GM12878 (cell line): ENCODE measurements around the gene RCHY1. TPM values are rescaled to one million over a fixed set of nuclear protein-coding genes. Genes with fewer than 3 reads are reported as not detected.
A peak's percentile ranks its signal among the peaks of the same experiment; 100 is the strongest.

ENCODE experiments used
- ATF7 ChIP-seq: fragments of 450-650 bp; IDR thresholded peaks from 2 replicates; pipeline ENCODE4 v1.6.1; 2016; ENCODE audit warnings: low read depth, mild to moderate bottlenecking
- CHD2 ChIP-seq: IDR thresholded peaks from 2 replicates; pipeline ENCODE4 v1.6.1; 2011; ENCODE audit warnings: low read depth, low read length, improper control_type of control experiment, borderline replicate concordance
- GABPA ChIP-seq: IDR thresholded peaks from 2 replicates; pipeline ENCODE4 v1.6.1; 2014; ENCODE audit warnings: antibody characterized with exemption, low read depth, mild to moderate bottlenecking, inconsistent platforms
- JUND ChIP-seq: IDR thresholded peaks from 2 replicates; pipeline ENCODE4 v1.6.1; 2012; ENCODE audit warnings: low read depth, mild to moderate bottlenecking, low read length, improper control_type of control experiment, moderate library complexity
- MTA3 ChIP-seq: IDR thresholded peaks from 2 replicates; pipeline ENCODE4 v1.6.1; 2012; ENCODE audit warnings: low read length, inconsistent platforms, borderline replicate concordance
- NFIC ChIP-seq: IDR thresholded peaks from 2 replicates; pipeline ENCODE4 v1.6.1; 2012; ENCODE audit warnings: low read depth, mild to moderate bottlenecking, inconsistent platforms, low read length, moderate library complexity
- PKNOX1 ChIP-seq: fragments of 450-650 bp; IDR thresholded peaks from 2 replicates; pipeline ENCODE4 v1.6.1; 2016; ENCODE audit warnings: mild to moderate bottlenecking
- PML ChIP-seq: IDR thresholded peaks from 2 replicates; pipeline ENCODE4 v1.6.1; 2012; ENCODE audit warnings: low read length, inconsistent platforms
- POU2F2 ChIP-seq: IDR thresholded peaks from 3 replicates; pipeline ENCODE4 v1.6.1; 2011; ENCODE audit warnings: low read depth, mild to moderate bottlenecking, low read length, borderline replicate concordance
- RAD51 ChIP-seq: fragments of 450-650 bp; IDR thresholded peaks from 2 replicates; pipeline ENCODE4 v1.6.1; 2016; ENCODE audit warnings: moderate library complexity, mild to moderate bottlenecking, inconsistent platforms
- RUNX3 ChIP-seq: IDR thresholded peaks from 2 replicates; pipeline ENCODE4 v1.6.1; 2012; ENCODE audit warnings: low read length, inconsistent platforms
- SMARCA5 ChIP-seq: fragments of 450-650 bp; IDR thresholded peaks from 2 replicates; pipeline ENCODE4 v1.6.1; 2017; ENCODE audit warnings: mild to moderate bottlenecking
- SUZ12 ChIP-seq: fragments of 200-600 bp; sonication (generic); IDR thresholded peaks from one replicate; pipeline ENCODE4 v1.6.1; 2018; ENCODE audit warnings: antibody characterized with exemption, mild to moderate bottlenecking; ENCODE audit not compliant: unreplicated experiment
- TBL1XR1 ChIP-seq: IDR thresholded peaks from 2 replicates; pipeline ENCODE4 v1.6.1; 2012; ENCODE audit warnings: low read depth, low read length, improper control_type of control experiment
- YY1 ChIP-seq: IDR thresholded peaks from 2 replicates; pipeline ENCODE4 v1.6.1; 2011; ENCODE audit warnings: low read depth, mild to moderate bottlenecking, low read length
- polyA plus RNA-seq, 11 experiments: library from polyadenylated mRNA; depleted of rRNA in 4 of 11; unstranded in 6 of 11; stranded (reverse) in 5 of 11; fragments of >200 nt; fragmentation: Nextera tagmentation in 4 of 11; fragmentation: Illumina TruSeq in 1 of 11; extraction: Ambion mirVana in 4 of 11; extraction: Trizol in 1 of 11; gene quantifications; 1 replicate in 1 of 11; 2 replicates in 10 of 11; pipeline versions ENCODE4 v1.2.1 to v1.2.3, GENCODE V29; 2011 to 2016; ENCODE audit warnings: inconsistent platforms in 2 of 11, missing spikeins in 2 of 11, low read depth in 1 of 11
- total RNA-seq, 4 experiments: library from RNA; depleted of rRNA in 3 of 4; stranded (reverse); fragments of >200 nt in 3 of 4; fragmentation: Illumina TruSeq in 1 of 4; extraction: Trizol in 1 of 4; gene quantifications; 2 replicates each; pipeline versions ENCODE4 v1.2.1 to v1.2.3, GENCODE V29; 2013 to 2021
- TF ChIP-seq, protein P1 (sequence below): fragments of 450-650 bp; IDR thresholded peaks from 2 replicates; pipeline ENCODE4 v1.6.1; 2016; ENCODE audit warnings: mild to moderate bottlenecking, moderate library complexity, borderline replicate concordance
- TF ChIP-seq, protein P2 (sequence below): IDR thresholded peaks from 2 replicates; pipeline ENCODE4 v1.6.1; 2012; ENCODE audit warnings: improper control_type of control experiment, low read depth, low read length; ENCODE audit not compliant: insufficient replicate concordance

Gene RCHY1
- total and polyA plus RNA-seq, 10 of the 15 experiments (the other 5 are each of a cell fraction or from before 2014, with no cell fraction given): 12.0 to 50.6 (median 26.4) TPM

- TF ChIP-seq RAD51 (no peak), SUZ12 (no peak), GABPA (no peak), SMARCA5 (no peak), JUND (no peak), PML (no peak), TBL1XR1 (no peak), MTA3 (no peak), NFIC (peak; percentile 46; the same call in 1 of the 2 replicates), CHD2 (no peak), POU2F2 (peak; percentile 86; the same call in 2 of the 3 replicates), RUNX3 (peak; percentile 84), ATF7 (no peak), PKNOX1 (peak; percentile 59), YY1 (no peak)
- TF ChIP-seq, protein P1, sequence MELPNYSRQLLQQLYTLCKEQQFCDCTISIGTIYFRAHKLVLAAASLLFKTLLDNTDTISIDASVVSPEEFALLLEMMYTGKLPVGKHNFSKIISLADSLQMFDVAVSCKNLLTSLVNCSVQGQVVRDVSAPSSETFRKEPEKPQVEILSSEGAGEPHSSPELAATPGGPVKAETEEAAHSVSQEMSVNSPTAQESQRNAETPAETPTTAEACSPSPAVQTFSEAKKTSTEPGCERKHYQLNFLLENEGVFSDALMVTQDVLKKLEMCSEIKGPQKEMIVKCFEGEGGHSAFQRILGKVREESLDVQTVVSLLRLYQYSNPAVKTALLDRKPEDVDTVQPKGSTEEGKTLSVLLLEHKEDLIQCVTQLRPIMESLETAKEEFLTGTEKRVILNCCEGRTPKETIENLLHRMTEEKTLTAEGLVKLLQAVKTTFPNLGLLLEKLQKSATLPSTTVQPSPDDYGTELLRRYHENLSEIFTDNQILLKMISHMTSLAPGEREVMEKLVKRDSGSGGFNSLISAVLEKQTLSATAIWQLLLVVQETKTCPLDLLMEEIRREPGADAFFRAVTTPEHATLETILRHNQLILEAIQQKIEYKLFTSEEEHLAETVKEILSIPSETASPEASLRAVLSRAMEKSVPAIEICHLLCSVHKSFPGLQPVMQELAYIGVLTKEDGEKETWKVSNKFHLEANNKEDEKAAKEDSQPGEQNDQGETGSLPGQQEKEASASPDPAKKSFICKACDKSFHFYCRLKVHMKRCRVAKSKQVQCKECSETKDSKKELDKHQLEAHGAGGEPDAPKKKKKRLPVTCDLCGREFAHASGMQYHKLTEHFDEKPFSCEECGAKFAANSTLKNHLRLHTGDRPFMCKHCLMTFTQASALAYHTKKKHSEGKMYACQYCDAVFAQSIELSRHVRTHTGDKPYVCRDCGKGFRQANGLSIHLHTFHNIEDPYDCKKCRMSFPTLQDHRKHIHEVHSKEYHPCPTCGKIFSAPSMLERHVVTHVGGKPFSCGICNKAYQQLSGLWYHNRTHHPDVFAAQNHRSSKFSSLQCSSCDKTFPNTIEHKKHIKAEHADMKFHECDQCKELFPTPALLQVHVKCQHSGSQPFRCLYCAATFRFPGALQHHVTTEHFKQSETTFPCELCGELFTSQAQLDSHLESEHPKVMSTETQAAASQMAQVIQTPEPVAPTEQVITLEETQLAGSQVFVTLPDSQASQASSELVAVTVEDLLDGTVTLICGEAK: no peak
- TF ChIP-seq, protein P2, sequence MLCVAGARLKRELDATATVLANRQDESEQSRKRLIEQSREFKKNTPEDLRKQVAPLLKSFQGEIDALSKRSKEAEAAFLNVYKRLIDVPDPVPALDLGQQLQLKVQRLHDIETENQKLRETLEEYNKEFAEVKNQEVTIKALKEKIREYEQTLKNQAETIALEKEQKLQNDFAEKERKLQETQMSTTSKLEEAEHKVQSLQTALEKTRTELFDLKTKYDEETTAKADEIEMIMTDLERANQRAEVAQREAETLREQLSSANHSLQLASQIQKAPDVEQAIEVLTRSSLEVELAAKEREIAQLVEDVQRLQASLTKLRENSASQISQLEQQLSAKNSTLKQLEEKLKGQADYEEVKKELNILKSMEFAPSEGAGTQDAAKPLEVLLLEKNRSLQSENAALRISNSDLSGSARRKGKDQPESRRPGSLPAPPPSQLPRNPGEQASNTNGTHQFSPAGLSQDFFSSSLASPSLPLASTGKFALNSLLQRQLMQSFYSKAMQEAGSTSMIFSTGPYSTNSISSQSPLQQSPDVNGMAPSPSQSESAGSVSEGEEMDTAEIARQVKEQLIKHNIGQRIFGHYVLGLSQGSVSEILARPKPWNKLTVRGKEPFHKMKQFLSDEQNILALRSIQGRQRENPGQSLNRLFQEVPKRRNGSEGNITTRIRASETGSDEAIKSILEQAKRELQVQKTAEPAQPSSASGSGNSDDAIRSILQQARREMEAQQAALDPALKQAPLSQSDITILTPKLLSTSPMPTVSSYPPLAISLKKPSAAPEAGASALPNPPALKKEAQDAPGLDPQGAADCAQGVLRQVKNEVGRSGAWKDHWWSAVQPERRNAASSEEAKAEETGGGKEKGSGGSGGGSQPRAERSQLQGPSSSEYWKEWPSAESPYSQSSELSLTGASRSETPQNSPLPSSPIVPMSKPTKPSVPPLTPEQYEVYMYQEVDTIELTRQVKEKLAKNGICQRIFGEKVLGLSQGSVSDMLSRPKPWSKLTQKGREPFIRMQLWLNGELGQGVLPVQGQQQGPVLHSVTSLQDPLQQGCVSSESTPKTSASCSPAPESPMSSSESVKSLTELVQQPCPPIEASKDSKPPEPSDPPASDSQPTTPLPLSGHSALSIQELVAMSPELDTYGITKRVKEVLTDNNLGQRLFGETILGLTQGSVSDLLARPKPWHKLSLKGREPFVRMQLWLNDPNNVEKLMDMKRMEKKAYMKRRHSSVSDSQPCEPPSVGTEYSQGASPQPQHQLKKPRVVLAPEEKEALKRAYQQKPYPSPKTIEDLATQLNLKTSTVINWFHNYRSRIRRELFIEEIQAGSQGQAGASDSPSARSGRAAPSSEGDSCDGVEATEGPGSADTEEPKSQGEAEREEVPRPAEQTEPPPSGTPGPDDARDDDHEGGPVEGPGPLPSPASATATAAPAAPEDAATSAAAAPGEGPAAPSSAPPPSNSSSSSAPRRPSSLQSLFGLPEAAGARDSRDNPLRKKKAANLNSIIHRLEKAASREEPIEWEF: no peak
Observed at GRCh38 chr4:75555294-75556164, 41.3 kb upstream of the RCHY1 start, which contains the start of gene ODAPH (continued).
